22Rv1 (cell line): ENCODE results near the gene AKT1S1.

Source experiments
- CTCF ChIP-seq: fragments of 450-650 bp; IDR thresholded peaks from 2 replicates; pipeline ENCODE4 v1.5.1; 2017; ENCODE audit warnings: mild to moderate bottlenecking
- ZFX ChIP-seq: fragments of 450-650 bp; IDR thresholded peaks from 2 replicates; pipeline ENCODE4 v1.6.1; 2017; ENCODE audit warnings: antibody characterized with exemption, borderline replicate concordance

- no peak for TF ChIP-seq CTCF
- TF ChIP-seq ZFX = no peak
Measured at GRCh38 chr19:49888510-49888824, 11.3 kb upstream of the AKT1S1 start.
